Erythroblast (primary cell): Measurements from ENCODE around the gene MDC1.
"Not testable (repeated sequence)": the region's sequence is repeated elsewhere in the genome, so short reads cannot be mapped to it uniquely, and the experiment has no call there.

Source experiments
- DNase-seq, 2 experiments: peaks; one replicate each; lab custom pipeline; 2025; lab: John Stamatoyannopoulos, UW
- GATA1 ChIP-seq: IDR thresholded peaks from 2 replicates; pipeline ENCODE4 v1.6.1; 2011; ENCODE audit warnings: low read depth, mild to moderate bottlenecking, control low read depth, low read length, moderate library complexity
- POLR2A ChIP-seq: IDR thresholded peaks from 2 replicates; pipeline ENCODE4 v1.6.1; 2011; ENCODE audit warnings: mild to moderate bottlenecking, low read length

Gene MDC1

GRCh38 chr6:30741063-30741779 is 24.1 kb upstream of the MDC1 start:
- TF ChIP-seq GATA1 (no peak), POLR2A (no peak)
- no peak for DNase-seq

DNA sequence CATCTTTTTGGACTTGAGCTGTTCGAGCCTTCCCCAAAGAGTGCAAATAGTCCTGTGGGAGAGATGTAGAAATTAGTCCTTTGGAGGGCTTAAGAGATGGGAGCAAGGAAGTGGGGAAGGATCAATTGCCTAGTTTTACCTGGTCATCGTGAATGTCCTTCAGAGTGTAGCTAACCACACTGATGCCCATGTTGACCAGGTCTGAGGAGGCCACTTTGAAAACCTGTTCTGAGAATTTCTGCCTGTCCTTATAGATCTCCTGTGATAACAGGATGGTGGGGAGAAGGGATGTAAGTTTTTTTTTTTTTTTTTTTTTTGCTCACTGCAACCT is 23.4 kb upstream of the MDC1 start:
- TF ChIP-seq GATA1 = no peak
- TF ChIP-seq POLR2A = peak; percentile 4
- DNase-seq = no peak

GRCh38 chr6:30738532-30738931 is 21.5 kb upstream of the MDC1 start:
- DNase-seq = no peak
- no peak for TF ChIP-seq POLR2A

DNA sequence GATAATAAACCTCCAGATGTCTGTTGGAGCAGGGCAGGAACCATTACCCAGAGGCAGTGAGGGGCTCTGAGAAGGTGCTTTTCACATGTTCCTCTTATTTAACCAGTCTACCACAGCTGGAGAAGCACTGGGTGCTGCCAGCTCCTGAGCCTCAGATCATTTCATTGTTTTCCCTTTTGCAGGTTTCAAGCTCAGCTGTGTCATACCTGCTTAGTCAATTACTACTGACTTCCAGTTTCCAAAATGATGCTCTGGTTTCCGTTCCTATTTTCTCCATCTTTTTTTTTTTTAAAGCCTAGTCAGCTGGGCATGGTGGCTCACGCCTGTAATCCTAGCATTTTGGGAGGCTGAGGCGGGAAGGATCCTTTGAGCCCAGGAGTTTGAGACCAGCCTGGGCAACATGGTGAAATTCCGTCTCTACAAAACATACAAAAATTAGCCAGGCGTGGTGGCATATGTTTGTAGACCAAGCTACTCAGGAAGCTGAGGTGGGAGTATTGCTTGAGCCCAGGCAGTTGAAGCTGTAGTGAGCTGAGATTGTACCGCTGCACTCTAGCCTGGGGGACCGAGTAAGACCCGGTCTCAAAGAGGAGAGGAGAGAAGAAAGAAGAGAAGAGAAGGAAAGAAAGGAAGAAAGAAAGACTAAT is 18.7 kb upstream of the MDC1 start:
- TF ChIP-seq POLR2A (no peak), GATA1 (no peak)
- no peak for DNase-seq

DNA sequence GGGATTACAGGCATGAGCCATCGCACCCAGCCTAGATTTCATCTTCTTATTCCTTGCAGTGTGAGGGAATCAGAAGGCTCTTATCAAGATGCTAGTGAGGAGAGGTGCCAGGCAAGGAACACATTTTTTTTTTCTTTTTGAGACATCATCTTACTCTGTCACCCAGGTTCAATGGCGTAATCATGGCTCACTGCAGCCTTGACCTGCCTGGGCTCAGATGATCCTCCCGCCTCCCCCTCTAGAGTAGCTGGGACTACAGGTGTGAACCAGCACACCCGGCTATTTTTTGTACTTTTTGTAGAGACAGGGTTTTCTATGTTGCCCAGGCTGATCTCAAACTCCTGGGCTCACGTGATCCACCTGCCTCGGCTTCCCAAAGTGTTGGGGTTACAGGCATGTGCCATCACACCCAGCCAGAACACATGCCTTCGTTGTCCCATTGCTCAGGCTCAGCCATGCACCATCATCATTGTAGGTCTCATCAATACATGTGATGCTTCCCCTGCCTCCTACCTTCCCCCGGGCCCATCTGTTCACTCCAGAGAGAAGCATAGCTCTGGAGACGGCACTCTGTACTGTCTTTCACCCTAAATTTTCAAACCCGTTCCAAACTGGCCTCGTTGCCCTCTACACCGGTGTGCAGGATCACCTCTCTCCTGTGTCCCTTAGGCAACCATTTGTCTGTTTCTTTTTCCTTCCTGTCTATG is 15.3 kb upstream of the MDC1 start:
- TF ChIP-seq POLR2A (no peak), GATA1 (no peak)
- DNase-seq = no peak

GRCh38 chr6:30730601-30731435 is 13.7 kb upstream of the MDC1 start:
- DNase-seq = peak; percentile 69 to 79
- TF ChIP-seq POLR2A (no peak), GATA1 (no peak)

DNA sequence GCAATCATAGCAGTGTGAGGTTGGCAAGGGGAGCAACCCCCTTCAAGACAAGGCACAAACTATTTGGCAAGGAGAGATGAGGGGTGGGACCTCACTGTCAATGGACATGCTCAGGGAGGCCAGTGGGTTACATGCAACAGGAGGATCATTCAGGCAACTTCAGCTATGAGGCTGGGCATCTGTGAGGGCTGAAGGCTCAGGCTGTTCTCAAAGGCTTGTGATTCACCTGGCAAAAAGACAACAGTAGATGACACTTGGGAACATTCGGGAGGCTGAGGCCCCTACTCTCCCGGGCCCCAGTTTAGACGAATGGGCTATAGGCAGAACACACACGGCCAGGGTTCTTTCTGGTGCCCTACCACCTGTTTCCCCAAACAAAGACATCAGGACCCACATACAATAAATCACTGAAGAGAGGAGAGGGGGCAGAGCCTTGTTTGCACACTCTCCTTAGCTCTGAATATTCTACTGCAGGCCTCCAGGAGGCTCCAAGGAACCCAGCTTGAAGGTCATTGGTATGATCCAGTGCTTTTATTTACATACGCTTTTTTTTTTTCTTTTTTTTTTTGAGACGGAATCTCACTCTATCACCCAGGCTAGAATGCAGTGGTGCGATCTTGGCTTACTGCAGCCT is 11.0 kb upstream of the MDC1 start:
- TF ChIP-seq GATA1 (no peak), POLR2A (no peak)
- no peak for DNase-seq

- TF ChIP-seq GATA1 (no peak), POLR2A (peak; percentile 20)
- DNase-seq = no peak
Measured at GRCh38 chr6:30726506-30727413, 9.7 kb upstream of the MDC1 start.

DNA sequence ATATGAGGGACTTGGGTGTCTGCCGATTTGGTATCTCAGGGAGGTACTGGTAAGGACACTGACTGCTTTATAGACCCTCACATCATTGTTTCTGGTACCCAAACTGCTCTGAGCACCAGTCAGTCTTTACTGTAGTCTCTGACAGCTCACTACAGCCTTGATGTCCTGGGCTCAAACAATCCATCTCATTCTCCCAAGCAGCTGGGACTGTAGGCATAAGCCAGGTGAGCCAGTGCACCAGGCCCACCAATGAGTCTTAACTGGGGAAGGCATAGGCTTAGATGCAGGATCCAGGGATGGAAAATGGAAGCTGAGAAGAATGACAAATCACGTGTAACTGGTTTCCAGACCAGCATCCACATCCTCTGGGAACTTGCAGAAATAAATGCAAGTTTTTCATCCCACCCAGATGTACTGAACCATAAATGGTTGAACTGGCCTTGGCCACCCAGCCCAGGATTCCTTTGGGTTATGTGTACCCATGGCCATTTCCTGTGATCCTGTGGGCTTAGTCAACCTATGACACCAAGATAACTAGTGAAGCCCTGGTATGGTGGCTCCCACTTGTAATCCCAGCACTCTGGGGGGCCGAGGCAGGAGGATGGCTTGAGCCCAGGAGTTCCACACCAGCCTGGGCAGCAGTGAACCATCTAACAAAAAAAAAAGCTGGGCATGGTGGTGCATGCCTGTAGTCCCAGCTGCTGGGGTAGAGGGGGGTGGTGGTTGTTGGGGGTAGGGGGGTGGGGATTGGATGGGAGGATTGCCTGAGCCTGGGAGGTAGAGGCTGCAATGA is 8.8 kb upstream of the MDC1 start:
- TF ChIP-seq GATA1 (no peak), POLR2A (peak; percentile 47)
- DNase-seq = no peak

- TF ChIP-seq GATA1 (no peak), POLR2A (peak; percentile 26)
- DNase-seq = no peak
Measured at GRCh38 chr6:30724906-30725667, 8.0 kb upstream of the MDC1 start.

DNA sequence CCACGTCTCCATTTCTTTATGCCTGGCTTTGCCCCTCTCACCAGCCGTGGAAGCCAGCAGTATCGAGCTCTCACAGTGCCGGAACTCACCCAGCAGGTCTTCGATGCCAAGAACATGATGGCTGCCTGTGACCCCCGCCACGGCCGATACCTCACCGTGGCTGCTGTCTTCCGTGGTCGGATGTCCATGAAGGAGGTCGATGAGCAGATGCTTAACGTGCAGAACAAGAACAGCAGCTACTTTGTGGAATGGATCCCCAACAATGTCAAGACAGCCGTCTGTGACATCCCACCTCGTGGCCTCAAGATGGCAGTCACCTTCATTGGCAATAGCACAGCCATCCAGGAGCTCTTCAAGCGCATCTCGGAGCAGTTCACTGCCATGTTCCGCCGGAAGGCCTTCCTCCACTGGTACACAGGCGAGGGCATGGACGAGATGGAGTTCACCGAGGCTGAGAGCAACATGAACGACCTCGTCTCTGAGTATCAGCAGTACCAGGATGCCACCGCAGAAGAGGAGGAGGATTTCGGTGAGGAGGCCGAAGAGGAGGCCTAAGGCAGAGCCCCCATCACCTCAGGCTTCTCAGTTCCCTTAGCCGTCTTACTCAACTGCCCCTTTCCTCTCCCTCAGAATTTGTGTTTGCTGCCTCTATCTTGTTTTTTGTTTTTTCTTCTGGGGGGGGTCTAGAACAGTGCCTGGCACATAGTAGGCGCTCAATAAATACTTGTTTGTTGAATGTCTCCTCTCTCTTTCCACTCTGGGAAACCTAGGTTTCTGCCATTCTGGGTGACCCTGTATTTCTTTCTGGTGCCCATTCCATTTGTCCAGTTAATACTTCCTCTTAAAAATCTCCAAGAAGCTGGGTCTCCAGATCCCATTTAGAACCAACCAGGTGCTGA is 7.0 kb upstream of the MDC1 start:
- DNase-seq = not testable (repeated sequence)

GRCh38 chr6:30723159-30723842 is 6.2 kb upstream of the MDC1 start:
- DNase-seq = not testable (repeated sequence)
